Measurements from ENCODE around the gene WNT9A. TPM values are rescaled to one million over a fixed set of nuclear protein-coding genes. Genes with fewer than 3 reads are reported as not detected.

WNT9A gene
- total and polyA plus RNA-seq, 2 of the 4 experiments (the other 2 are of a cell fraction): 0.18 to 0.36 TPM

DNA sequence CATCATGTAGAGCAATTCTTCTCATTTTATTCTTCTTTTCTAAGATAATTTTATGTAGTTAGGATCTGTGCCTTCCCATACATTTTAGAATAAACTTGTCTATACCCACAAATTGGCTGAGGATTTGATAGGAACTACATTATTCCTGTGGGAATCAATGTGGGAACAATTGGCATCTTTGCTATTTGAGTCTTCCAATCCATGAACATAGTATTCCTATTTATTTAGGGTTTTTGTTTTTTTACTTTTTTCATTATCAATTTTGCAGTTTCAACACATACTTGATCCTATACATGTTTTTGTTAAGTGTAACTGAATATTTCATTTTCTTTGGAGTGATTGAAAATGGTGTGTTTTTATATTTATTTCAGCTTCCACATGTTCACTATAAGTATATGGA, 8.1 kb upstream of the WNT9A start:
- intact Hi-C loops (cut with micrococcal nuclease): loop anchor here (2.0 kb wide), 2 partner anchors 225 to 475 kb away; no protein-coding TSS in a partner anchor
- in situ Hi-C loops (cut with MboI; ENCODE audit: low sequenced_read_pairs): no loop called here
- Histone ChIP-seq H2BK5ac (ENCODE audit: low read depth, low read length, poor library complexity, severe bottlenecking) (no peak overlapping the region), H4K8ac (ENCODE audit: low read depth in 2 of 2, low read length in 2 of 2) (no peak overlapping the region), H2BK20ac (ENCODE audit: low read depth, low read length) (no peak overlapping the region), H2BK120ac (ENCODE audit: low read depth, low read length) (no peak overlapping the region), H2AFZ (replicated peaks; ENCODE audit: low read length, poor library complexity) (no peak overlapping the region), H3K23ac (ENCODE audit: low read depth, low read length) (no peak overlapping the region), H4K5ac (ENCODE audit: low read depth, low read length) (no peak overlapping the region), H3K4me2 (ENCODE audit: low read depth, low read length) (no peak overlapping the region), H3K14ac (replicated peaks; ENCODE audit: low read depth, low read length) (no peak overlapping the region), H3K36me3 (ENCODE audit: control insufficient read depth, insufficient read depth, low read length) (no peaks in the 10 kb centered on the region), H3K56ac (ENCODE audit: extremely low read depth, insufficient read depth, low read length) (no peak overlapping the region), H3K9ac (ENCODE audit: low read depth, low read length) (no peak overlapping the region), H3K27ac (ENCODE audit: insufficient read depth, low read length) (no peak overlapping the region), H3K18ac (ENCODE audit: low read depth, low read length) (no peak overlapping the region), H2AK5ac (ENCODE audit: low read depth, low read length) (no peak overlapping the region), H3K27me3 (ENCODE audit: control insufficient read depth, insufficient read depth, low read length) (no peaks in the 10 kb centered on the region; the same call in 1 of the 2 replicates), H4K91ac (ENCODE audit: insufficient read depth, low read depth, low read length) (no peak overlapping the region), H3K4ac (ENCODE audit: low read depth, low read length) (no peak overlapping the region), H4K20me1 (ENCODE audit: insufficient read depth, low read length) (no peaks in the 10 kb centered on the region), H2BK15ac (ENCODE audit: low read depth, low read length) (no peak overlapping the region), H3K4me3 (ENCODE audit: insufficient read depth, low read depth, low read length) (no peak overlapping the region), H3K9me1 (ENCODE audit: insufficient read depth, low read length) (no peaks in the 10 kb centered on the region), H3K9me3 (ENCODE audit: control insufficient read depth, insufficient read depth, low read length) (no peaks in the 10 kb centered on the region), H3K4me1 (ENCODE audit: control insufficient read depth, insufficient read depth, low read length) (peaks cover 4% of the 10 kb centered on the region; the same call in 1 of the 2 replicates), H2AK9ac (replicated peaks; ENCODE audit: low read depth, low read length, poor library complexity) (no peak overlapping the region), H3K79me1 (ENCODE audit: low read depth in 1 of 2, low read length in 2 of 2) (no peaks in the 10 kb centered on the region)
- no peak for TF ChIP-seq RCOR1 (IDR thresholded peaks at IDR 0.05; ENCODE audit: insufficient replicate concordance, low read length)
- no peak for TF ChIP-seq MAZ (IDR thresholded peaks at IDR 0.05; ENCODE audit: borderline replicate concordance, low read depth, low read length)
- no peak for TF ChIP-seq FOS (IDR thresholded peaks at IDR 0.05; ENCODE audit: low read depth, low read length)
- no peak for TF ChIP-seq CEBPB (IDR thresholded peaks at IDR 0.05; ENCODE audit: low read depth, low read length)
- no peak for TF ChIP-seq POLR2A (IDR thresholded peaks at IDR 0.05; ENCODE audit: low read depth, low read length)
- TF ChIP-seq, protein P1, sequence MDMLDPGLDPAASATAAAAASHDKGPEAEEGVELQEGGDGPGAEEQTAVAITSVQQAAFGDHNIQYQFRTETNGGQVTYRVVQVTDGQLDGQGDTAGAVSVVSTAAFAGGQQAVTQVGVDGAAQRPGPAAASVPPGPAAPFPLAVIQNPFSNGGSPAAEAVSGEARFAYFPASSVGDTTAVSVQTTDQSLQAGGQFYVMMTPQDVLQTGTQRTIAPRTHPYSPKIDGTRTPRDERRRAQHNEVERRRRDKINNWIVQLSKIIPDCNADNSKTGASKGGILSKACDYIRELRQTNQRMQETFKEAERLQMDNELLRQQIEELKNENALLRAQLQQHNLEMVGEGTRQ (IDR thresholded peaks at IDR 0.05; ENCODE audit: low read depth, low read length): no peak
- TF ChIP-seq SMC3 (IDR thresholded peaks at IDR 0.05; ENCODE audit: low read depth, low read length): no peak
- TF ChIP-seq MAFK (IDR thresholded peaks at IDR 0.05; ENCODE audit: low read depth, low read length): no peak
- TF ChIP-seq MXI1 (IDR thresholded peaks at IDR 0.05; ENCODE audit: borderline replicate concordance, low read depth, low read length): no peak
- TF ChIP-seq NFE2L2 (IDR thresholded peaks at IDR 0.05; ENCODE audit: low read depth, low read length): no peak
- TF ChIP-seq, protein P2, sequence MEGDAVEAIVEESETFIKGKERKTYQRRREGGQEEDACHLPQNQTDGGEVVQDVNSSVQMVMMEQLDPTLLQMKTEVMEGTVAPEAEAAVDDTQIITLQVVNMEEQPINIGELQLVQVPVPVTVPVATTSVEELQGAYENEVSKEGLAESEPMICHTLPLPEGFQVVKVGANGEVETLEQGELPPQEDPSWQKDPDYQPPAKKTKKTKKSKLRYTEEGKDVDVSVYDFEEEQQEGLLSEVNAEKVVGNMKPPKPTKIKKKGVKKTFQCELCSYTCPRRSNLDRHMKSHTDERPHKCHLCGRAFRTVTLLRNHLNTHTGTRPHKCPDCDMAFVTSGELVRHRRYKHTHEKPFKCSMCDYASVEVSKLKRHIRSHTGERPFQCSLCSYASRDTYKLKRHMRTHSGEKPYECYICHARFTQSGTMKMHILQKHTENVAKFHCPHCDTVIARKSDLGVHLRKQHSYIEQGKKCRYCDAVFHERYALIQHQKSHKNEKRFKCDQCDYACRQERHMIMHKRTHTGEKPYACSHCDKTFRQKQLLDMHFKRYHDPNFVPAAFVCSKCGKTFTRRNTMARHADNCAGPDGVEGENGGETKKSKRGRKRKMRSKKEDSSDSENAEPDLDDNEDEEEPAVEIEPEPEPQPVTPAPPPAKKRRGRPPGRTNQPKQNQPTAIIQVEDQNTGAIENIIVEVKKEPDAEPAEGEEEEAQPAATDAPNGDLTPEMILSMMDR (conservative IDR thresholded peaks at IDR 0.05; ENCODE audit: low read depth, low read length): no peak
- no peak for TF ChIP-seq RAD21 (IDR thresholded peaks at IDR 0.05; ENCODE audit: low read length)
- TF ChIP-seq, protein P3, sequence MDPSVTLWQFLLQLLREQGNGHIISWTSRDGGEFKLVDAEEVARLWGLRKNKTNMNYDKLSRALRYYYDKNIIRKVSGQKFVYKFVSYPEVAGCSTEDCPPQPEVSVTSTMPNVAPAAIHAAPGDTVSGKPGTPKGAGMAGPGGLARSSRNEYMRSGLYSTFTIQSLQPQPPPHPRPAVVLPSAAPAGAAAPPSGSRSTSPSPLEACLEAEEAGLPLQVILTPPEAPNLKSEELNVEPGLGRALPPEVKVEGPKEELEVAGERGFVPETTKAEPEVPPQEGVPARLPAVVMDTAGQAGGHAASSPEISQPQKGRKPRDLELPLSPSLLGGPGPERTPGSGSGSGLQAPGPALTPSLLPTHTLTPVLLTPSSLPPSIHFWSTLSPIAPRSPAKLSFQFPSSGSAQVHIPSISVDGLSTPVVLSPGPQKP (IDR thresholded peaks at IDR 0.05; ENCODE audit: borderline replicate concordance, low read depth, low read length): no peak
- no peak for TF ChIP-seq BHLHE40 (IDR thresholded peaks at IDR 0.05; ENCODE audit: low read depth, low read length)
- no peak for TF ChIP-seq RFX5 (IDR thresholded peaks at IDR 0.05; ENCODE audit: low read depth, low read length)
- no peak for TF ChIP-seq CHD1 (IDR thresholded peaks at IDR 0.05; ENCODE audit: low read depth, low read length)
- POLR2A ChIA-PET (ENCODE audit: unreplicated experiment): no interaction called here
- CTCF ChIA-PET: no interaction called here
- no peak for DNase-seq
- no TSS peak for BruUV-seq (replicated peaks)
- dilution Hi-C loops (cut with HindIII; ENCODE audit: low sequenced_read_pairs, unreplicated experiment): no loop called here
- ATAC-seq (ENCODE audit: low read depth): no peak
